GM23338 (cell line): Measurements from ENCODE around the gene PKD2L2. TPM values are rescaled to one million over a fixed set of nuclear protein-coding genes. Genes with fewer than 3 reads are reported as not detected.

Experiments
- ATAC-seq: fragments of 200-7000 bp; cut with Tn5 transposase; 3 replicates; pipeline ENCODE4 v1.9.1; 2020
- DNase-seq: peaks from one replicate; pipeline ENCODE4 v3.0.0-alpha.2; 2015; ENCODE audit warnings: low spot score
- H2AFZ ChIP-seq: fragments of 200-600 bp; sonication (generic); 2 replicates; pipeline ENCODE4 v1.8.0; 2016; ENCODE audit warnings: antibody characterized with exemption, mild to moderate bottlenecking, moderate library complexity
- H3F3A ChIP-seq: fragments of 200-600 bp; sonication (generic); replicated peaks from 2 replicates; pipeline ENCODE4 v1.8.0; 2017; ENCODE audit warnings: antibody characterized with exemption, mixed run types, low read depth
- H3K27ac ChIP-seq: fragments of 200-600 bp; sonication (generic); 2 replicates; pipeline ENCODE4 v1.6.1; 2016; ENCODE audit warnings: low read depth
- H3K27me3 ChIP-seq: fragments of 200-600 bp; sonication (generic); 2 replicates; pipeline ENCODE4 v1.8.0; 2016; ENCODE audit warnings: mild to moderate bottlenecking, mixed run types, moderate library complexity; ENCODE audit not compliant: insufficient read depth
- H3K36me3 ChIP-seq: fragments of 200-600 bp; sonication (generic); 2 replicates; pipeline ENCODE4 v1.8.0; 2016; ENCODE audit warnings: mild to moderate bottlenecking; ENCODE audit not compliant: insufficient read depth
- H3K4me1 ChIP-seq: fragments of 200-600 bp; sonication (generic); 2 replicates; pipeline ENCODE4 v1.8.0; 2016; ENCODE audit warnings: mild to moderate bottlenecking, moderate library complexity; ENCODE audit not compliant: insufficient read depth
- H3K4me2 ChIP-seq: fragments of 200-600 bp; sonication (generic); 2 replicates; pipeline ENCODE4 v1.7.1; 2017; ENCODE audit warnings: mixed run types
- H3K4me3 ChIP-seq: fragments of 200-600 bp; sonication (generic); 2 replicates; pipeline ENCODE4 v1.6.1; 2016; ENCODE audit warnings: mixed run types
- H3K79me2 ChIP-seq: fragments of 200-600 bp; sonication (generic); replicated peaks from 2 replicates; pipeline ENCODE4 v1.8.0; 2017; ENCODE audit warnings: mild to moderate bottlenecking; ENCODE audit not compliant: insufficient read depth
- H3K9me2 ChIP-seq: fragments of 200-600 bp; sonication (generic); 2 replicates; pipeline ENCODE4 v1.8.0; 2017; ENCODE audit not compliant: insufficient read depth
- H4K20me1 ChIP-seq: fragments of 200-600 bp; sonication (generic); replicated peaks from 2 replicates; pipeline ENCODE4 v1.8.0; 2017; ENCODE audit warnings: mild to moderate bottlenecking; ENCODE audit not compliant: insufficient read depth
- H3K27ac Mint-ChIP-seq: 2 replicates; pipeline ENCODE4 v1.8.0; 2020; ENCODE audit warnings: inconsistent platforms, mild to moderate bottlenecking, moderate library complexity, mixed read lengths
- H3K27me3 Mint-ChIP-seq: 3 replicates; pipeline ENCODE4 v1.8.0; 2022; ENCODE audit warnings: low read depth, mild to moderate bottlenecking, moderate library complexity, mixed read lengths, inconsistent platforms; ENCODE audit not compliant: insufficient read depth, poor library complexity
- H3K36me3 Mint-ChIP-seq: 3 replicates; pipeline ENCODE4 v1.8.0; 2021; ENCODE audit warnings: low read depth, mild to moderate bottlenecking, inconsistent platforms, moderate library complexity, mixed read lengths
- H3K4me1 Mint-ChIP-seq: 3 replicates; pipeline ENCODE4 v1.8.0; 2020; ENCODE audit warnings: mild to moderate bottlenecking, inconsistent platforms, mixed read lengths
- H3K4me3 Mint-ChIP-seq: 3 replicates; pipeline ENCODE4 v1.8.0; 2021; ENCODE audit warnings: moderate library complexity, mild to moderate bottlenecking, inconsistent platforms, mixed read lengths
- H3K9me3 Mint-ChIP-seq: 3 replicates; pipeline ENCODE4 v1.8.0; 2020; ENCODE audit warnings: moderate library complexity, mild to moderate bottlenecking, inconsistent platforms, mixed read lengths
- NANOG ChIP-seq: IDR thresholded peaks from 2 replicates; pipeline ENCODE4 v1.6.1; 2016; ENCODE audit warnings: antibody characterized with exemption, borderline replicate concordance
- POLR2AphosphoS5 ChIP-seq: IDR thresholded peaks from 2 replicates; pipeline ENCODE4 v1.6.1; 2016; ENCODE audit warnings: antibody characterized with exemption, low read depth
- polyA plus RNA-seq: library from polyadenylated mRNA; unstranded; fragments of >200 nt; fragmentation: Nextera tagmentation; extraction: Ambion mirVana; gene quantifications from 2 replicates; pipeline ENCODE4 v1.2.1, GENCODE V29; 2016
- total RNA-seq: library from RNA; depleted of rRNA; stranded (reverse); fragments of >200 nt; shearing (Covaris generic); gene quantifications from 2 replicates; pipeline ENCODE4 v1.2.3, GENCODE V29; 2014
- TF ChIP-seq, protein P1 (sequence below): fragments of 250-450 bp; sonication (Bioruptor Pico); IDR thresholded peaks from 2 replicates; pipeline ENCODE4 v1.5.0; 2020; ENCODE audit warnings: mild to moderate bottlenecking, moderate library complexity
- TF ChIP-seq, protein P2 (sequence below): IDR thresholded peaks from one replicate; pipeline ENCODE4 v1.6.1; 2018; ENCODE audit warnings: antibody characterized with exemption; ENCODE audit not compliant: unreplicated experiment
- TF ChIP-seq, protein P3 (sequence below): IDR thresholded peaks from 2 replicates; pipeline ENCODE4 v1.6.1; 2016; ENCODE audit warnings: antibody characterized with exemption

PKD2L2 gene
- total and polyA plus RNA-seq, 2 experiments from 2014 or later: 0.16 TPM; not detected in 1

DNA sequence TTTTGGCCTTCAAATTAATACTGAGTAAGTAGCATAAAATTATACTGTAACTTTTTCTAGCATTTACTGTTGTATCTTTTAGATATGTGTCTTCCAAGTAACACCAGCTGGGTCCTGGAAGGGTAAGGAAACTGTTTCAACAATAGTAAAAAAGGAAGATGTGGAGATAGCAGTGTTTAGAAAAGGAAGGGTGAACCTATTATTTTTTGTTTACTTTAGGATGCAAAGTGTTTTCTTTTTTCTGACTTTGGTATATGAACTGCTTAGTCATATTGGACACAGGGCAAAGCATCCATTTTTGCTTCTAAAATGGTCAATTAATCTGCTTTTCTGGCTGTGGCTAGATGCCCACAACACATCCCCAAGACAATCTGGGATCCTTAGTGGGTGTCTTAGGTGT lies 5.3 kb downstream of the PKD2L2 start (continued):
- TF ChIP-seq, protein P1, sequence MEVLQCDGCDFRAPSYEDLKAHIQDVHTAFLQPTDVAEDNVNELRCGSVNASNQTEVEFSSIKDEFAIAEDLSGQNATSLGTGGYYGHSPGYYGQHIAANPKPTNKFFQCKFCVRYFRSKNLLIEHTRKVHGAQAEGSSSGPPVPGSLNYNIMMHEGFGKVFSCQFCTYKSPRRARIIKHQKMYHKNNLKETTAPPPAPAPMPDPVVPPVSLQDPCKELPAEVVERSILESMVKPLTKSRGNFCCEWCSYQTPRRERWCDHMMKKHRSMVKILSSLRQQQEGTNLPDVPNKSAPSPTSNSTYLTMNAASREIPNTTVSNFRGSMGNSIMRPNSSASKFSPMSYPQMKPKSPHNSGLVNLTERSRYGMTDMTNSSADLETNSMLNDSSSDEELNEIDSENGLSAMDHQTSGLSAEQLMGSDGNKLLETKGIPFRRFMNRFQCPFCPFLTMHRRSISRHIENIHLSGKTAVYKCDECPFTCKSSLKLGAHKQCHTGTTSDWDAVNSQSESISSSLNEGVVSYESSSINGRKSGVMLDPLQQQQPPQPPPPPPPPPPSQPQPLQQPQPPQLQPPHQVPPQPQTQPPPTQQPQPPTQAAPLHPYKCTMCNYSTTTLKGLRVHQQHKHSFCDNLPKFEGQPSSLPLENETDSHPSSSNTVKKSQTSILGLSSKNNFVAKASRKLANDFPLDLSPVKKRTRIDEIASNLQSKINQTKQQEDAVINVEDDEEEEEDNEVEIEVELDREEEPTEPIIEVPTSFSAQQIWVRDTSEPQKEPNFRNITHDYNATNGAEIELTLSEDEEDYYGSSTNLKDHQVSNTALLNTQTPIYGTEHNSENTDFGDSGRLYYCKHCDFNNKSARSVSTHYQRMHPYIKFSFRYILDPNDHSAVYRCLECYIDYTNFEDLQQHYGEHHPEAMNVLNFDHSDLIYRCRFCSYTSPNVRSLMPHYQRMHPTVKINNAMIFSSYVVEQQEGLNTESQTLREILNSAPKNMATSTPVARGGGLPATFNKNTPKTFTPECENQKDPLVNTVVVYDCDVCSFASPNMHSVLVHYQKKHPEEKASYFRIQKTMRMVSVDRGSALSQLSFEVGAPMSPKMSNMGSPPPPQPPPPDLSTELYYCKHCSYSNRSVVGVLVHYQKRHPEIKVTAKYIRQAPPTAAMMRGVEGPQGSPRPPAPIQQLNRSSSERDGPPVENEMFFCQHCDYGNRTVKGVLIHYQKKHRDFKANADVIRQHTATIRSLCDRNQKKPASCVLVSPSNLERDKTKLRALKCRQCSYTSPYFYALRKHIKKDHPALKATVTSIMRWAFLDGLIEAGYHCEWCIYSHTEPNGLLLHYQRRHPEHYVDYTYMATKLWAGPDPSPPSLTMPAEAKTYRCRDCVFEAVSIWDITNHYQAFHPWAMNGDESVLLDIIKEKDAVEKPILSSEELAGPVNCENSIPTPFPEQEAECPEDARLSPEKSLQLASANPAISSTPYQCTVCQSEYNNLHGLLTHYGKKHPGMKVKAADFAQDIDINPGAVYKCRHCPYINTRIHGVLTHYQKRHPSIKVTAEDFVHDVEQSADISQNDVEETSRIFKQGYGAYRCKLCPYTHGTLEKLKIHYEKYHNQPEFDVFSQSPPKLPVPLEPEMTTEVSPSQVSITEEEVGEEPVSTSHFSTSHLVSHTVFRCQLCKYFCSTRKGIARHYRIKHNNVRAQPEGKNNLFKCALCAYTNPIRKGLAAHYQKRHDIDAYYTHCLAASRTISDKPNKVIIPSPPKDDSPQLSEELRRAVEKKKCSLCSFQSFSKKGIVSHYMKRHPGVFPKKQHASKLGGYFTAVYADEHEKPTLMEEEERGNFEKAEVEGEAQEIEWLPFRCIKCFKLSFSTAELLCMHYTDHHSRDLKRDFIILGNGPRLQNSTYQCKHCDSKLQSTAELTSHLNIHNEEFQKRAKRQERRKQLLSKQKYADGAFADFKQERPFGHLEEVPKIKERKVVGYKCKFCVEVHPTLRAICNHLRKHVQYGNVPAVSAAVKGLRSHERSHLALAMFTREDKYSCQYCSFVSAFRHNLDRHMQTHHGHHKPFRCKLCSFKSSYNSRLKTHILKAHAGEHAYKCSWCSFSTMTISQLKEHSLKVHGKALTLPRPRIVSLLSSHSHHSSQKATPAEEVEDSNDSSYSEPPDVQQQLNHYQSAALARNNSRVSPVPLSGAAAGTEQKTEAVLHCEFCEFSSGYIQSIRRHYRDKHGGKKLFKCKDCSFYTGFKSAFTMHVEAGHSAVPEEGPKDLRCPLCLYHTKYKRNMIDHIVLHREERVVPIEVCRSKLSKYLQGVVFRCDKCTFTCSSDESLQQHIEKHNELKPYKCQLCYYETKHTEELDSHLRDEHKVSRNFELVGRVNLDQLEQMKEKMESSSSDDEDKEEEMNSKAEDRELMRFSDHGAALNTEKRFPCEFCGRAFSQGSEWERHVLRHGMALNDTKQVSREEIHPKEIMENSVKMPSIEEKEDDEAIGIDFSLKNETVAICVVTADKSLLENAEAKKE: no peak

DNA sequence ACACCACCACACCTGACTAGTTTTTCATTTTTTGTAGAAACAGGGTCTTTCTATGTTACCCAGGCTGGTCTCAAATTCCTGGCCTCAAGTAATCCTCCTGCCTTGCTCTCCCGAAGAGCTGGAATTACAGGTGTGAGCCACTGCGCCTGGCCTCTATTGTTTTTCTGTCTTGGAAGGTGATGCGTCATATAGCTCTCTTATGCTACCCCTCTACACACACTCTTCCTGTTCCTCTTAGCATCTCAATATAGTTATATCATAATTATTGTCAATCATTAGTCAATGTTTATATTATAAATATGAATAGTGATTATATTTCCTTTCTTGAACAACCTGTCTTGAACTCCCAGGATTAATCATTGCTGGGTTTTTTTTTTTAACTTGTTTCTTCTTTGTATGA lies 7.3 kb downstream of the PKD2L2 start:
- no peak overlapping the region for H3K27ac Mint-ChIP-seq
- no peaks in the 10 kb centered on the region for H3K4me1 Mint-ChIP-seq
- H3K27me3 Mint-ChIP-seq: no peaks in the 10 kb centered on the region
- TF ChIP-seq, protein P2, sequence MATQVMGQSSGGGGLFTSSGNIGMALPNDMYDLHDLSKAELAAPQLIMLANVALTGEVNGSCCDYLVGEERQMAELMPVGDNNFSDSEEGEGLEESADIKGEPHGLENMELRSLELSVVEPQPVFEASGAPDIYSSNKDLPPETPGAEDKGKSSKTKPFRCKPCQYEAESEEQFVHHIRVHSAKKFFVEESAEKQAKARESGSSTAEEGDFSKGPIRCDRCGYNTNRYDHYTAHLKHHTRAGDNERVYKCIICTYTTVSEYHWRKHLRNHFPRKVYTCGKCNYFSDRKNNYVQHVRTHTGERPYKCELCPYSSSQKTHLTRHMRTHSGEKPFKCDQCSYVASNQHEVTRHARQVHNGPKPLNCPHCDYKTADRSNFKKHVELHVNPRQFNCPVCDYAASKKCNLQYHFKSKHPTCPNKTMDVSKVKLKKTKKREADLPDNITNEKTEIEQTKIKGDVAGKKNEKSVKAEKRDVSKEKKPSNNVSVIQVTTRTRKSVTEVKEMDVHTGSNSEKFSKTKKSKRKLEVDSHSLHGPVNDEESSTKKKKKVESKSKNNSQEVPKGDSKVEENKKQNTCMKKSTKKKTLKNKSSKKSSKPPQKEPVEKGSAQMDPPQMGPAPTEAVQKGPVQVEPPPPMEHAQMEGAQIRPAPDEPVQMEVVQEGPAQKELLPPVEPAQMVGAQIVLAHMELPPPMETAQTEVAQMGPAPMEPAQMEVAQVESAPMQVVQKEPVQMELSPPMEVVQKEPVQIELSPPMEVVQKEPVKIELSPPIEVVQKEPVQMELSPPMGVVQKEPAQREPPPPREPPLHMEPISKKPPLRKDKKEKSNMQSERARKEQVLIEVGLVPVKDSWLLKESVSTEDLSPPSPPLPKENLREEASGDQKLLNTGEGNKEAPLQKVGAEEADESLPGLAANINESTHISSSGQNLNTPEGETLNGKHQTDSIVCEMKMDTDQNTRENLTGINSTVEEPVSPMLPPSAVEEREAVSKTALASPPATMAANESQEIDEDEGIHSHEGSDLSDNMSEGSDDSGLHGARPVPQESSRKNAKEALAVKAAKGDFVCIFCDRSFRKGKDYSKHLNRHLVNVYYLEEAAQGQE: no peak
- TF ChIP-seq, protein P1: no peak
- TF ChIP-seq, protein P3, sequence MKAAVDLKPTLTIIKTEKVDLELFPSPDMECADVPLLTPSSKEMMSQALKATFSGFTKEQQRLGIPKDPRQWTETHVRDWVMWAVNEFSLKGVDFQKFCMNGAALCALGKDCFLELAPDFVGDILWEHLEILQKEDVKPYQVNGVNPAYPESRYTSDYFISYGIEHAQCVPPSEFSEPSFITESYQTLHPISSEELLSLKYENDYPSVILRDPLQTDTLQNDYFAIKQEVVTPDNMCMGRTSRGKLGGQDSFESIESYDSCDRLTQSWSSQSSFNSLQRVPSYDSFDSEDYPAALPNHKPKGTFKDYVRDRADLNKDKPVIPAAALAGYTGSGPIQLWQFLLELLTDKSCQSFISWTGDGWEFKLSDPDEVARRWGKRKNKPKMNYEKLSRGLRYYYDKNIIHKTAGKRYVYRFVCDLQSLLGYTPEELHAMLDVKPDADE: no peak
- TF ChIP-seq NANOG: no peak
- TF ChIP-seq POLR2AphosphoS5: no peak

More for the DNA sequence above, 7.3 kb downstream of the PKD2L2 start:
- Histone ChIP-seq H4K20me1 (no peaks in the 10 kb centered on the region), H2AFZ (peak overlapping the region; percentile 64), H3K36me3 (no peaks in the 10 kb centered on the region), H3K4me3 (no peak overlapping the region), H3K4me1 (no peaks in the 10 kb centered on the region), H3K27ac (no peak overlapping the region), H3K4me2 (no peak overlapping the region), H3F3A (no peaks in the 10 kb centered on the region), H3K9me2 (no peaks in the 10 kb centered on the region), H3K27me3 (no peaks in the 10 kb centered on the region), H3K79me2 (no peaks in the 10 kb centered on the region)
- ATAC-seq (no peak), DNase-seq (no peak)
- Mint-ChIP-seq H3K9me3 (no peaks in the 10 kb centered on the region), H3K36me3 (no peaks in the 10 kb centered on the region), H3K4me3 (no peak overlapping the region)
